Activated naive CD8-positive, alpha-beta T cell treated with anti-CD3 and anti-CD28 coated beads, Interleukin-2, amount 50 U/mL, for 24 hours (primary cell): ENCODE measurements around the gene SF3B6.

Source experiments
- ATAC-seq: fragments of 150-1000 bp; cut with Tn5 transposase; one replicate; pipeline ENCODE4 v1.10.0; 2021
- DNase-seq: peaks from one replicate; pipeline ENCODE4 v3.0.0; 2021
- H3K27ac Mint-ChIP-seq: one replicate; pipeline ENCODE4 v1.8.0; 2021; ENCODE audit warnings: mild to moderate bottlenecking, mixed read lengths
- H3K27me3 Mint-ChIP-seq: one replicate; pipeline ENCODE4 v1.8.0; 2021; ENCODE audit warnings: mixed read lengths
- H3K36me3 Mint-ChIP-seq: one replicate; pipeline ENCODE4 v1.8.0; 2021; ENCODE audit warnings: low read depth, mixed read lengths
- H3K4me1 Mint-ChIP-seq: one replicate; pipeline ENCODE4 v1.8.0; 2021; ENCODE audit warnings: mixed read lengths
- H3K4me3 Mint-ChIP-seq: one replicate; pipeline ENCODE4 v1.8.0; 2021; ENCODE audit warnings: mild to moderate bottlenecking, moderate library complexity, mixed read lengths
- H3K9me3 Mint-ChIP-seq: one replicate; pipeline ENCODE4 v1.8.0; 2021; ENCODE audit warnings: mixed read lengths

The SF3B6 gene

GRCh38 chr2:24024018-24024417 is 52.1 kb downstream of the SF3B6 start:
- H3K27me3 Mint-ChIP-seq: no peaks in the 10 kb centered on the region
- no peaks in the 10 kb centered on the region for H3K9me3 Mint-ChIP-seq
- peaks cover 13% of the 10 kb centered on the region for H3K36me3 Mint-ChIP-seq
- ATAC-seq (peak; percentile 43), DNase-seq (no peak)
- no peak overlapping the region for H3K4me3 Mint-ChIP-seq
- H3K27ac Mint-ChIP-seq: no peak overlapping the region
- no peaks in the 10 kb centered on the region for H3K4me1 Mint-ChIP-seq

GRCh38 chr2:24022975-24023575 is 53.1 kb downstream of the SF3B6 start:
- no peaks in the 10 kb centered on the region for H3K4me1 Mint-ChIP-seq
- no peaks in the 10 kb centered on the region for H3K9me3 Mint-ChIP-seq
- H3K27ac Mint-ChIP-seq: no peak overlapping the region
- H3K27me3 Mint-ChIP-seq: no peaks in the 10 kb centered on the region
- no peak for DNase-seq
- H3K4me3 Mint-ChIP-seq: no peak overlapping the region
- peaks cover 8% of the 10 kb centered on the region for H3K36me3 Mint-ChIP-seq
- ATAC-seq: no peak

GRCh38 chr2:24022324-24022974 is 53.7 kb downstream of the SF3B6 start:
- no peak for ATAC-seq
- H3K27ac Mint-ChIP-seq: no peak overlapping the region
- no peak for DNase-seq
- no peaks in the 10 kb centered on the region for H3K4me1 Mint-ChIP-seq
- H3K4me3 Mint-ChIP-seq: no peak overlapping the region
- H3K27me3 Mint-ChIP-seq: no peaks in the 10 kb centered on the region
- H3K9me3 Mint-ChIP-seq: no peaks in the 10 kb centered on the region
- peaks cover 8% of the 10 kb centered on the region for H3K36me3 Mint-ChIP-seq

GRCh38 chr2:24021122-24021998 is 54.8 kb downstream of the SF3B6 start:
- DNase-seq: peak; percentile 29
- no peaks in the 10 kb centered on the region for H3K27me3 Mint-ChIP-seq
- no peaks in the 10 kb centered on the region for H3K4me1 Mint-ChIP-seq
- no peak for ATAC-seq
- H3K27ac Mint-ChIP-seq: no peak overlapping the region
- no peak overlapping the region for H3K4me3 Mint-ChIP-seq
- H3K36me3 Mint-ChIP-seq: peaks cover 6% of the 10 kb centered on the region
- H3K9me3 Mint-ChIP-seq: no peaks in the 10 kb centered on the region

GRCh38 chr2:24020244-24020643 is 55.9 kb downstream of the SF3B6 start:
- Mint-ChIP-seq H3K4me1 (no peaks in the 10 kb centered on the region), H3K9me3 (no peaks in the 10 kb centered on the region), H3K36me3 (peaks cover 3% of the 10 kb centered on the region), H3K27me3 (no peaks in the 10 kb centered on the region), H3K4me3 (no peak overlapping the region), H3K27ac (no peak overlapping the region)
- DNase-seq: no peak
- no peak for ATAC-seq

GRCh38 chr2:24019729-24020128 is 56.4 kb downstream of the SF3B6 start:
- Mint-ChIP-seq H3K27ac (no peak overlapping the region), H3K4me1 (no peaks in the 10 kb centered on the region), H3K9me3 (no peaks in the 10 kb centered on the region), H3K27me3 (no peaks in the 10 kb centered on the region), H3K36me3 (peaks cover 3% of the 10 kb centered on the region), H3K4me3 (no peak overlapping the region)
- ATAC-seq (no peak), DNase-seq (no peak)

GRCh38 chr2:24018241-24018640 is 57.9 kb downstream of the SF3B6 start:
- Mint-ChIP-seq H3K4me3 (no peak overlapping the region), H3K27ac (no peak overlapping the region), H3K4me1 (no peaks in the 10 kb centered on the region), H3K27me3 (no peaks in the 10 kb centered on the region), H3K9me3 (no peaks in the 10 kb centered on the region), H3K36me3 (no peaks in the 10 kb centered on the region)
- ATAC-seq (no peak), DNase-seq (no peak)

- H3K27ac Mint-ChIP-seq: no peak overlapping the region
- no peaks in the 10 kb centered on the region for H3K9me3 Mint-ChIP-seq
- DNase-seq: no peak
- H3K27me3 Mint-ChIP-seq: no peaks in the 10 kb centered on the region
- H3K4me1 Mint-ChIP-seq: no peaks in the 10 kb centered on the region
- ATAC-seq: no peak
- no peaks in the 10 kb centered on the region for H3K36me3 Mint-ChIP-seq
- H3K4me3 Mint-ChIP-seq: no peak overlapping the region
Observed at GRCh38 chr2:24017711-24018110, 58.4 kb downstream of the SF3B6 start.
